GM15510 (cell line): ENCODE results near the gene EMID1.

Source experiments
- POLR2A ChIP-seq: IDR thresholded peaks from 3 replicates; pipeline ENCODE4 v1.6.1; 2011; ENCODE audit warnings: borderline replicate concordance; ENCODE audit not compliant: insufficient read length; ENCODE audit errors: extremely low read depth

The EMID1 gene

DNA sequence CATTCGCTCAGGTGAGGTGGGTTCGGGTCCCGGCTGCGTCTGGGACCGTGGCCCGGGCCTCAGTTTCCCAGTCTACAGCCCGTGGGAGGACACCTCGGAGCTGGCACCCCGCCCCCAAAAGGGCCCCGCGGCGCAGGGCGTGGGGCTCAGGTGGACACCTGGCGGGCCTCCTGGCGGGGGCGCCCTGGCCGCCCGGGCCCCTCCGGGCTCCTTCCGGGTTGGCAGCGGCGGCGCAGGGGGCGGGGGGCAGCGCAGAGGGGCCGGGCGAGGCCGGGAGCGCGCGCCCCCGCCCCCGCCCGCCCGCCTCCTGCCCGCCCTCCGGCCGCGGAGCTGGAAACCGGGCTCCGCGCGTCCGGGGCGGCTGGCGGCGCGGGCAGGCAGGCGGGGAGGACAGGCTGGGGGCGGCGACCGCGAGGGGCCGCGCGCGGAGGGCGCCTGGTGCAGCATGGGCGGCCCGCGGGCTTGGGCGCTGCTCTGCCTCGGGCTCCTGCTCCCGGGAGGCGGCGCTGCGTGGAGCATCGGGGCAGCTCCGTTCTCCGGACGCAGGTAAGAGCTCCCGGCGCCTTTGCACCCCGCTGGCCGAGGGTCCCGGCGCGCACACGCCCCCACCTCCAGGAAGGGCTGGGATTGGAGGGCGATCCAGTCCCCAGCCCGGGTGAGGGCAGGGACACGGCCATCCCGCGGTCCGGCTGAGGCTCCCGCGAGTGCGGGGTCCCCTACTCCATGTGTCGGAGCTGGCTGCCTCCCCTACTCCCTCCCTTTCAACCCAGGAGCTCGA is at the start of gene EMID1:
EMID1 (plus strand) TSS at position 303 of the 778 bp plus-strand sequence; CDS start at position 446, 143 bp downstream.
- TF ChIP-seq POLR2A, result peak; percentile 53

DNA sequence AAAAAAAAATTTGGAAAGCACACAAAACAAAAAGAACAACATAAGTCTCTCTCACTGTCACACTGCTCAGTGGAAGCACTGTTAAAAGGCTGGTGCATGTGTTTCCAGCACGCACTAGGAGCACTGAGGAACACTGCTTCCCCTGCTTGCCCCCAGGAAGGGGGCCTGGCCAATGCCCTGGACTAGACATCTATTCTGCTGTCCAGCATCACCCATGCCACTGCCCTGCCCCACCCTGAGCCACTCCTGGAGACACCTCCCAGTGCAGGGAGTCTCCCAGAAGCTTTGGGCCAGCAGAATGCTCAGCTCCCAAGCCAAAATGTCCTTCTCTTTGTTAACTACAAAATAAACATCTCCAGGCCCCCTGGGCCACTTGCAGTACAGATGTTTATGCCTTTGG is 49.7 kb upstream of the EMID1 start:
- TF ChIP-seq POLR2A, result no peak

DNA sequence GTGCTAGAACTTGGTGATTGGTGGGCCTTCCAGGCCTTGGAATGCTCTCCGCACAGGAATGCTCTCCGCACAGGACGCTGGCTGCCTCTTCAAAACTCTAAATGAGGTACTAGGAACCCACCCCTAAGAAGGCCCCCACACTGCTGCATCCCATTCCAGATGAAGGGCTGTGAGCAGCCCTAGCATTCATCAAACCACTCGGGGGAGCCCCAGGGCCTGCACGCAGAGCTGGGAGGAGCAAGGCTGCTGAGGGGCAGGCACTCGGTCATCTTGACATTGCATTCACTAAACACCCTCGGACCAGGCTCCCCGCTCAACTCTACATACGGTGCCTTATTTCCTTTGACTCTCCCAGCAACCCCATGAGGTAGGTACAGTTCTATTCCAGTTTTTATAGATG is 49.2 kb upstream of the EMID1 start:
- no peak for TF ChIP-seq POLR2A

DNA sequence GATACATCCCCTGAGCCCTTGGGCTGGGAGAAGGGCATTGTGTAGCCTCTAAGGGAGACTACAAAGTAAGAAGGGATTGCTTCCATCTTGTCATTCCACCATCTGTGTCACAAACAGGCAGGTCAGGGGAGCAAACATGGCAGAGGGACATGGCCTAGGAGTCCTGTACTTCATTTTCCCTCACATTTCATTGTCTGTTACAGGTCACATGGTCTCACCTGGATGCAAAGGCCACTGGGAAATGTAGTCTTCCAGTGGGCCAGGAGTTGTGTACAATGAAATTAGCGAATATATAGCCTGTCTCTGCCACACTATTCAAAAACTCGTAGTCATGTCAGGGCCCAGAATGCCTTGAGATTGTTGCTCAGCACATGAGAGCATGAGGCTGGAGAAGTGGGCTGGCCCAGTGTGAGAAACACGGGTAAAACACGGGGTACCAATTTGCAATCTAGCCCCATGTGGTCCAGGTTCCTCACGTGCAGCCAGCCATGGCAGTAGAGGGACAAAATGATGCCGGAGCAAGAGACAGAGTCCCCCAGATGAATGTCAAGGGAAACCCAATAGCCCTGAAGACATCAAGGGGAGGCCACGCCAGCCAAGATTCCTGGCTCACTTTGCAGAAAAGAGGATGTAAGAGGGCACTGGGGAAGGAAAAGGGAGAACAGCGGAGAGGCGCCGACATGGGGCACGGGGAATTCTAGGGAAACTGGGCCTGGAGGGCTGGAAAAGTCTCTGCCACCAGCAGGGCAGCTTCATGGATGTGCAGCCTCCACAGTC is 47.7 kb upstream of the EMID1 start:
- TF ChIP-seq POLR2A, result no peak

DNA sequence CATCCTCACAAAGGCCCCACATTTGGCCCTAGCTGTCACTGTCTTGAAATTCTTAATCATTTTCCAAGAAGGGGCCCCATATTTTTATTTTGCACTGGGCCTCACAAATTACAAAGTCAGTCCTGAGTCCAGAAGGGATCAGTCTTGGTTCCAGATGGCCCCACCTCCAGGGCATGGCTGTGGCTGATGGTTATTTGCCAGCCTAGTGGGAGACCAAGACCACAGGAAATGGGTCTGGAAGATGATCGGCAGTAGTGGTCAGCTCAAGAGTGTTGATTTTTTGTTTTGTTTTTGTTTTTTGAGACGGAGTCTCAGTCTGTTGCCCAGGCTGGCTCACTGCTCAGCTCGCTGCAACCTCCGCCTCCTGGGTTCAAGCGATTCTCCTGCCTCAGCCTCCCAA is 47.1 kb upstream of the EMID1 start:
- no peak for TF ChIP-seq POLR2A

DNA sequence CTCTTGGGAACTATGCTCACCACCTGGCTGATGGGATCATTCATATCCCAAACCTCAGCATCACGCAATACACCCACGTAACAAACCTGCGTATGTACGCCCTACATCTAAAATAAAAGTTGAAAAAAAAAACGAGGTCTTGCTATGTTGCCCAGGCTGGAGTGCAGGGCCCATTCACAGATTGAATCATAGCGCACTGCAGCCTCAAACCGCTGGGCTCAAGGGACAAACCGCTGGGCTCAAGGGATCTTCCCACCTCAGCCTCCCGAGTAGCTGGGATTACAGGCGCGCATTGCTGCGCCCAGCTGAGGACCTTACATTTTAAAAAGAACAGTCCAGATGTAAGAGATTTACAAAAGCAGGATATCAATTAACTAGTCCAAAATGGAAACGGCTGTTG is 41.9 kb upstream of the EMID1 start:
- no peak for TF ChIP-seq POLR2A

DNA sequence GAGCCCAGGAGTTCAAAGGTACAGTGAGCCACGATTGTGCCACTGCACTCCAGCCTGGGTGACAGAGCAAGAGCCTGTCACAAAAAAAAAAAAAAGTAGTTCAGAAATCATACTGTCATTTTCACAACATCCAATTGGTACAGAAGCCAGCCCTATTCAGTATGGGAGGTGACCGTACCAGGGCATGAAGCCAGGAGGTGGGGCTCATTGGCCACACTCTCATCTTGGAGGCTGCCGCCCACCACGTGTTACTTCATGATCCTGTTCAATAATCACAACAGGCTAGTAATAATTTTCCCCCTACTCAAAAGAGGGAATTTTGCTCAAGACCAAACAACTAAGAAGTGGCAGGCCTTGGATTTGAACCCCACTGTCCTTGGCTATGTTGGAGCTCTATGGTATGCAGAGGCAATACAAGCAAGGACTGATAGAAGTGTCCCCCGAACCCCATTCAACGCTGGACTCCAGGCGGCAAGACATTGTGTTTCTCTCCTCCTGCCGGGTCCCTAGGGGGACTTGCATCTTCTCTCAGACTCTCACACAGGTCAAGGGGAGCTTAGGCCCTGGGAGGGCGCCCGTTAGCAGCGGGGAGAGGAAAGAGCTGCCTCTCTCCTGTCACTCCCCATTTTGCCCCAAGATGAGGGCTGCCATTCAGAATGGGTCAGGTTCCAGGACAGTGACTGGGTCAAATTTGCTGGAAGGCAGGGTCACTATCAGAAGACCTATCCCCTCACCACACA is 40.2 kb upstream of the EMID1 start:
- no peak for TF ChIP-seq POLR2A

DNA sequence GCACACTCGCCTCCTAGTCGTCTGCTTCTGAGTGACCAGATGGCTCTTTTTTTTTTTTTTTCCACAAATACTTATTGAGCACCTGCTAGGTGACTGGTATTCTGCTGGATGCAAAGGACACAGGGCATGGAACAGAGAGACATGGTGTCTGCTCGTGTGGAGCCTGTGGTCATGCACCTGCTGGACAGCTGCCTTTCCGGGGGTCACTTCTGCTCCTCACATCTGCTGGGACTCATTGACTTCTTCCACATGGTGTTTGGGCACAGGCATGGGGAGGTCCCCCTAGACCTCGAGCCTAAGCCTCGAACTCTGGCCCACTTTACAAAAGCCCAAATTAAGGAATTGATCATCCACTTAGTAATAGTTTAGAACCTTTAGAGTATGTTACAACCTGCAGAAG is 39.5 kb upstream of the EMID1 start:
- no peak for TF ChIP-seq POLR2A

DNA sequence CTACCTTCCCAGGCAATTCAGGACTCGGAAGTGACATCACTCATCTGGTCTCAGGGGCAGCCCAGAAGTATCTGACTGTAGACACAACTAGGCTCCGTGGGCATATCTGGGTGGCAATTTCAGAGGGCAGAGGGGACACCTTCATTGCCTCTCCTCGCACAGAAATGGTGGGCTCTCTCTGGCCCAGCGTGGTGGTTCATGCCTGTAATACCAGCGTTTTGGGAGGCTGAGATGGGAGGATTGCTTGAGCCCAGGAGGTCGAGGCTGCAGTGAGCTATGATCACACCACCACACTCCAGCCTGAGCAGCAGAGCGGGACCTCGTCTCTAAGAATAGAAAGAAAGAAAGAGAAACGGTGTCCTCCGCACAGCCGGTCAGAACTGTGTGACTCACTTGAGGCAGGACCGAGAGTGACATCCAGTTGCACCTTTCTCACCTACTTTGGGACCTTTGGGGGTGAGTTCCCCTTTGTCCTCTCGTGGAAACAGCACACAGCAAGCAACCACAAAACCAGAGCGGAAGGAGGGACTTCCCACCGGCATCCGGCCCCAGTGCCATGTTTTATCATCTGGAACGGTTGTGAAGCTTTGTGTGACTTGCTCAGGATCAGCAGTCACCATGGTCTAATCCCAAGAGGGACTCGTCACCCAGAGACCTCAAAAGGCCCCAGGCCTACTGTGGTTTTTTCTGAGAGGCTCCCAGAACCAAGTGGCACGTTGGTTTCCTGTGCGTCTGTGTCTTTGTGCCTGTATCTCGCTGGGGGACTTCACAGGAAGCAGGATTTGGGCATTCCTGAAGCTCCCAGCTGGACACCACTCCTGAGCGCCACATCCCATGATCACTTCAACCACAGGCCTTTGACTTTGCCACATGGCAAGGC is 38.4 kb upstream of the EMID1 start:
- no peak for TF ChIP-seq POLR2A

DNA sequence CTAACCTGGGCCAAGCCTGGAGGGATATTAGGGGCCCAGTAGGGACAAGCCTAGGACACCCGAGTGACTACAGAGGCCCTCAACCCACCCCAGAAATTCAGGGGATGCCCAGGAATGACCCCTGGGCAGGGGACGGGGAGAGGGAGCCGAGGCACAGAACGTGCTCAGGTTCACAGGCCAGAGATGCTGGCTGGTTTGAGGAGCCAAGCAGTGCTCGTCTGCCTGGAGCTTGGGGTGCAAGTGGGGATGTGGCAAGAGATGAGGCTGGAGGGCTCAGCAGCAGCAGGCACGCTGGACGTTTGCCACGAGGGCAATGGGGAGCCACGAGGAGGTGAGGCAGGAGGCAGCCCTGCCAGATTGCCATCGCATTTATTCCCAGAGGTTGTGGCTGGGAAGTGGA is 34.0 kb upstream of the EMID1 start:
- TF ChIP-seq POLR2A, result no peak

DNA sequence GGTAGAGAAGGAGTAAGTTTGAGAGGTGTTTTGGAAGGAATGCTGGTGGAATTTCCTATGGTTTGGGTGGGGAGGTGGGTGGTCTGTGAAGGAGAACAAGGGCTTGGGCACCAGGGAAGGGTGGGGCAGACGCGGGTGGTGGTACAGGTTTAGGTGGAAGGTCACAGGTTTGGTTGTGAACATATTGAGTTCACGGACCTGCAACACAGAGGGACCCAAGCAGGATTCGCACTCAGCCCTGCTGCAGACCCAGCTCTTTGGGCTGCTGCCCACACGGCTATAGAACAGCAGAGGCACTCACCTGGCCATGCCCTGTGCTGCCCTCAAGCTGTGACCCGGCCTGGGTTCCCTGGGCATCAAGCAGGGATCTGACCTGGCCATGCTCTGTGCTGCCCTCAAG is 33.5 kb upstream of the EMID1 start:
- no peak for TF ChIP-seq POLR2A

DNA sequence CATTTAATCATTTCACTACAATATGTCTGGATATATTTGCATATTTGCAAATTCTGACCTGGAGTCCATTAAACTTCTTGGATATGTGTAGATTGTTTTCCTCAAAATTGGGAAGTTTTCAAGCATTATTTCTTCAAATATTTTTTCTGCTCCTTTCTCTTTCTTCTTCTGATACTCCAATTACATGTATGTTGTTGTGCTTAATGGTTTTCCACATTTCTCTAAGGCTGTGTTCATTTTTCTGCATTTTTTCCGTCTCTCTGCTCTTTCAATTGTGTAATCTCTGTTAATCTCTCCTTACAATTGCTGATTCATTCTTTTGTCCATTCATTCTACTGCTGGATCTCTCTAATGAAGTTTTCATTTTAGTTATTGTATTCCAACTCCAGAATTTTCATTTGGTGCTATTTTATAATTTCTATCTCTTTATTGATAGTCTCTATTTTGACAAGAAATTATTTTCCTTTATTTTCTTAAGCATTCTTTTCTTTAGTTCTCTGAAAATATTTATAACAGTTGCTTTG is 30.3 kb upstream of the EMID1 start:
- TF ChIP-seq POLR2A, result no peak

DNA sequence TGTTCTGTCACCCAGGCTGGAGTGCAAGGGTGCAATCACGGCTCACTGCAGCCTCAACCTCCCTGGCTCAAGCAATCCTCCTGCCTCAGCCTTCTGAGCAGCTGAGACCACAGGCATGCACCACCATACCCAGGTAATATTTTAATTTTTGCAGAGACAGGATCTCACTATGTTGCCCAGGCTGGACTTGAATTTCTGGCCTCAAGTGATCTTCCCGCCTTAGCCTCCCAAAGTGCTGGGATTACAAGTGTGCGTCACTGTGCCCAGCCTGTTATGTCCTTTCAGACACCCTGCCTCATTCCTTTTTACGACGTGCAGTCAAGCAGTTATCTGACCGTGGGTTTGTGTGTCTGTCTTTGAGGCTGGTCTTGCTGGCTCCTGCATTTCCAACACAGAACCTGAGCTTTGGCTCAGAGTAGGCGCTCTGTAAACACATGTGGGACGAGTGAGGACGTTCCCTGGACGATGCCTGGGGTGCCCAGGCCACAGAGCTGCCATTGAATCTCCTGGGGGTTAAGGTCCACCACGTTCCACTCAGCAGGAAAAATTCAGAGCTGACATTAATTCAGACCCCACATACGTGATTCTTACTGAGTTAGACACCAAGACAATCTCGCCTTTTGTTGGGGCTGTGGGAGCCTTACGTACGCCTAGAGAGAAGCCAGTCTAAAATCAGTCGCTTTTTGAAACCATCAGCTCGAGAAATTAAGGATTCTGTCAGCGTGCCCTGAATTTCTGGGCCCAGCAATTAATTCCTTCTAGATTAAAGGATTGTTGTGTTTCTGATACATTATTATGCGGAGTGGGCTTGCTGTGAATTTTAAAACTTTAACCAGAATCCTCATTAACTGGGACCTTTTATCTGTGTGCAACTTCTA is 21.5 kb upstream of the EMID1 start:
- TF ChIP-seq POLR2A, result no peak
